IMR-90 (cell line): ENCODE data around the gene SRPK3. TPM values are rescaled to one million over a fixed set of nuclear protein-coding genes. Genes with fewer than 3 reads are reported as not detected.

ENCODE experiments used
- ATAC-seq: fragments of 200-7000 bp; cut with Tn5 transposase; 2 replicates; pipeline ENCODE4 v1.9.1; 2020; ENCODE audit warnings: low read depth, mild to moderate bottlenecking, moderate library complexity
- BruUV-seq: library from RNA; stranded (reverse); fragments of 400-500 nt; replicated peaks from 2 replicates; lab custom pipeline; 2021; lab: Mats Ljungman, UMichigan
- CTCF ChIA-PET: fragments of 300-600 bp; formaldehyde crosslinking; extraction: SDS; loops from one replicate; lab custom pipeline; 2021; ENCODE audit warnings: antibody characterized with exemption; lab: Yijun Ruan, JAX
- POLR2A ChIA-PET: fragments of 300-600 bp; sonication (Branson Sonifier 250); formaldehyde crosslinking; loops from one replicate; lab custom pipeline; 2022; ENCODE audit warnings: antibody characterized with exemption; ENCODE audit not compliant: unreplicated experiment; lab: Charles Lee
- DNase-seq: peaks from one replicate; pipeline ENCODE4 v3.0.0; 2013
- H2AFZ ChIP-seq: replicated peaks from 2 replicates; pipeline ENCODE3; 2013; ENCODE audit warnings: low read length, mild to moderate bottlenecking; ENCODE audit not compliant: poor library complexity
- H2AK5ac ChIP-seq: 2 replicates; pipeline ENCODE4 v1.6.1; 2013; ENCODE audit warnings: low read depth, low read length, inconsistent platforms
- H2AK9ac ChIP-seq: replicated peaks from 2 replicates; pipeline ENCODE3; 2013; ENCODE audit warnings: mild to moderate bottlenecking, low read depth, low read length, moderate library complexity; ENCODE audit not compliant: poor library complexity
- H2BK120ac ChIP-seq: 2 replicates; pipeline ENCODE4 v1.6.1; 2013; ENCODE audit warnings: low read depth, low read length, inconsistent platforms
- H2BK15ac ChIP-seq: 3 replicates; pipeline ENCODE4 v1.6.1; 2013; ENCODE audit warnings: low read depth, low read length, inconsistent platforms
- H2BK20ac ChIP-seq: 2 replicates; pipeline ENCODE4 v1.6.1; 2013; ENCODE audit warnings: low read depth, mild to moderate bottlenecking, inconsistent platforms, low read length, moderate library complexity
- H2BK5ac ChIP-seq: 2 replicates; pipeline ENCODE4 v1.6.1; 2013; ENCODE audit warnings: mild to moderate bottlenecking, low read depth, low read length, inconsistent platforms; ENCODE audit not compliant: poor library complexity, severe bottlenecking
- H3K14ac ChIP-seq: replicated peaks from 2 replicates; pipeline ENCODE4 v1.6.1; 2013; ENCODE audit warnings: low read depth, low read length, inconsistent platforms
- H3K18ac ChIP-seq: 2 replicates; pipeline ENCODE4 v1.6.1; 2013; ENCODE audit warnings: low read depth, low read length, control low read depth
- H3K23ac ChIP-seq: 2 replicates; pipeline ENCODE4 v1.6.1; 2013; ENCODE audit warnings: low read depth, low read length, inconsistent platforms
- H3K27ac ChIP-seq: 2 replicates; pipeline ENCODE4 v1.5.1; 2013; ENCODE audit warnings: mild to moderate bottlenecking, control low read depth, low read length; ENCODE audit not compliant: insufficient read depth
- H3K27me3 ChIP-seq: 2 replicates; pipeline ENCODE4 v1.6.1; 2013; ENCODE audit warnings: low read length; ENCODE audit not compliant: control insufficient read depth, insufficient read depth
- H3K36me3 ChIP-seq: 2 replicates; pipeline ENCODE4 v1.6.1; 2013; ENCODE audit warnings: low read length, mixed read lengths; ENCODE audit not compliant: control insufficient read depth, insufficient read depth
- H3K4ac ChIP-seq: 2 replicates; pipeline ENCODE4 v1.6.1; 2013; ENCODE audit warnings: low read depth, low read length, inconsistent platforms
- H3K4me1 ChIP-seq: 2 replicates; pipeline ENCODE4 v1.6.1; 2013; ENCODE audit warnings: low read length, mixed read lengths; ENCODE audit not compliant: control insufficient read depth, insufficient read depth
- H3K4me2 ChIP-seq: 2 replicates; pipeline ENCODE4 v1.6.1; 2013; ENCODE audit warnings: low read depth, mild to moderate bottlenecking, control low read depth, low read length, moderate library complexity
- H3K4me3 ChIP-seq: 2 replicates; pipeline ENCODE4 v1.5.1; 2013; ENCODE audit warnings: low read depth, mild to moderate bottlenecking, control low read depth, low read length, moderate library complexity; ENCODE audit not compliant: insufficient read depth
- H3K56ac ChIP-seq: 2 replicates; pipeline ENCODE4 v1.6.1; 2013; ENCODE audit warnings: low read length, inconsistent platforms; ENCODE audit not compliant: insufficient read depth; ENCODE audit errors: extremely low read depth
- H3K79me1 ChIP-seq, 2 experiments: 2 replicates each; pipeline ENCODE4 v1.6.1; 2013; ENCODE audit warnings: low read length in 2 of 2, inconsistent platforms in 1 of 2, low read depth in 1 of 2
- H3K9ac ChIP-seq: 2 replicates; pipeline ENCODE4 v1.6.1; 2013; ENCODE audit warnings: low read depth, low read length, control low read depth
- H3K9me1 ChIP-seq: 2 replicates; pipeline ENCODE4 v1.6.1; 2013; ENCODE audit warnings: low read length, inconsistent platforms; ENCODE audit not compliant: insufficient read depth
- H3K9me3 ChIP-seq: 2 replicates; pipeline ENCODE4 v1.6.1; 2013; ENCODE audit warnings: low read length; ENCODE audit not compliant: control insufficient read depth, insufficient read depth
- H4K20me1 ChIP-seq: 2 replicates; pipeline ENCODE4 v1.6.1; 2013; ENCODE audit warnings: low read length, inconsistent platforms; ENCODE audit not compliant: insufficient read depth
- H4K5ac ChIP-seq: 2 replicates; pipeline ENCODE4 v1.6.1; 2013; ENCODE audit warnings: mild to moderate bottlenecking, low read depth, low read length, control low read depth
- H4K8ac ChIP-seq, 2 experiments: 2 replicates each; pipeline ENCODE4 v1.6.1; 2013; ENCODE audit warnings: low read depth in 2 of 2, low read length in 2 of 2, control low read depth in 1 of 2, inconsistent platforms in 1 of 2
- H4K91ac ChIP-seq: 2 replicates; pipeline ENCODE4 v1.6.1; 2013; ENCODE audit warnings: low read depth, low read length, inconsistent platforms; ENCODE audit not compliant: insufficient read depth
- BHLHE40 ChIP-seq: fragments of 150-350 bp; IDR thresholded peaks from 2 replicates; pipeline ENCODE4 v1.6.1; 2016; ENCODE audit warnings: mild to moderate bottlenecking, low read depth, low read length
- CEBPB ChIP-seq: IDR thresholded peaks from 2 replicates; pipeline ENCODE4 v1.6.1; 2012; ENCODE audit warnings: low read depth, low read length, improper control_type of control experiment
- CHD1 ChIP-seq: IDR thresholded peaks from 2 replicates; pipeline ENCODE4 v1.6.1; 2012; ENCODE audit warnings: low read depth, low read length, improper control_type of control experiment
- FOS ChIP-seq: fragments of 150-350 bp; IDR thresholded peaks from 2 replicates; pipeline ENCODE4 v1.6.1; 2016; ENCODE audit warnings: low read depth, low read length
- MAFK ChIP-seq: IDR thresholded peaks from 2 replicates; pipeline ENCODE4 v1.6.1; 2012; ENCODE audit warnings: low read depth, low read length, improper control_type of control experiment
- MAZ ChIP-seq: IDR thresholded peaks from 2 replicates; pipeline ENCODE4 v1.6.1; 2012; ENCODE audit warnings: low read depth, mild to moderate bottlenecking, low read length, improper control_type of control experiment, moderate library complexity, borderline replicate concordance
- MXI1 ChIP-seq: IDR thresholded peaks from 2 replicates; pipeline ENCODE4 v1.6.1; 2012; ENCODE audit warnings: low read depth, mild to moderate bottlenecking, low read length, moderate library complexity, borderline replicate concordance
- NFE2L2 ChIP-seq: fragments of 150-350 bp; IDR thresholded peaks from 2 replicates; pipeline ENCODE4 v1.6.1; 2016; ENCODE audit warnings: low read depth, mild to moderate bottlenecking, low read length
- POLR2A ChIP-seq: IDR thresholded peaks from 2 replicates; pipeline ENCODE4 v1.6.1; 2012; ENCODE audit warnings: mild to moderate bottlenecking, low read depth, low read length
- RAD21 ChIP-seq: IDR thresholded peaks from 2 replicates; pipeline ENCODE4 v1.6.1; 2012; ENCODE audit warnings: low read length, improper control_type of control experiment
- RCOR1 ChIP-seq: IDR thresholded peaks from 2 replicates; pipeline ENCODE4 v1.6.1; 2012; ENCODE audit warnings: mild to moderate bottlenecking, low read length, improper control_type of control experiment; ENCODE audit not compliant: insufficient replicate concordance
- RFX5 ChIP-seq: IDR thresholded peaks from 2 replicates; pipeline ENCODE4 v1.8.0; 2012; ENCODE audit warnings: low read depth, mild to moderate bottlenecking, low read length, moderate library complexity
- SMC3 ChIP-seq: fragments of 150-350 bp; IDR thresholded peaks from 2 replicates; pipeline ENCODE4 v1.6.1; 2016; ENCODE audit warnings: low read depth, mild to moderate bottlenecking, antibody characterized with exemption, low read length, moderate library complexity
- WGBS, 2 experiments: methylation state at CpG; one replicate each; pipeline versions ENCODE4 v1.1.5 to v1.1.7; 2013; ENCODE audit warnings: missing lambda C conversion rate in 2 of 2; ENCODE audit not compliant: insufficient read length in 1 of 2; ENCODE audit errors: extremely low coverage in 2 of 2; 5-methylcytosine and 5-hydroxymethylcytosine counted together
- dilution Hi-C: fragments of 300-500 bp; cut with HindIII; formaldehyde crosslinking; loops from one replicate; pipeline ENCODE4 v1.14.3; 2018; ENCODE audit warnings: low sequenced_read_pairs; ENCODE audit not compliant: unreplicated experiment
- in situ Hi-C: fragments of 300-500 bp; cut with MboI; formaldehyde crosslinking; loops from 3 replicates; pipeline ENCODE4 v1.14.3; 2019; ENCODE audit warnings: low sequenced_read_pairs, inconsistent platforms, mixed read lengths
- intact Hi-C: fragments of 100-400 bp; cut with micrococcal nuclease; formaldehyde crosslinking; loops from 2 replicates; pipeline ENCODE4 v1.10.0; 2022
- polyA plus RNA-seq, 3 experiments: library from polyadenylated mRNA; depleted of rRNA; stranded (reverse); fragments of >200 nt; gene quantifications; 2 replicates each; pipeline ENCODE4 v1.2.3, GENCODE V29; 2012; ENCODE audit warnings: low replicate concordance in 1 of 3
- total RNA-seq: library from RNA; depleted of rRNA; stranded (reverse); fragments of >200 nt; gene quantifications from 2 replicates; pipeline ENCODE4 v1.2.3, GENCODE V29; 2012
- TF ChIP-seq, protein P1 (sequence below): conservative IDR thresholded peaks from 2 replicates; pipeline ENCODE4 v1.5.1; 2012; ENCODE audit warnings: mild to moderate bottlenecking, low read depth, low read length, improper control_type of control experiment
- TF ChIP-seq, protein P2 (sequence below): fragments of 150-350 bp; IDR thresholded peaks from 2 replicates; pipeline ENCODE4 v1.6.1; 2017; ENCODE audit warnings: mild to moderate bottlenecking, antibody characterized with exemption, low read length, low read depth
- TF ChIP-seq, protein P3 (sequence below): fragments of 150-350 bp; IDR thresholded peaks from 2 replicates; pipeline ENCODE4 v1.6.1; 2016; ENCODE audit warnings: low read depth, mild to moderate bottlenecking, low read length, moderate library complexity, borderline replicate concordance

The SRPK3 gene
- total and polyA plus RNA-seq, 2 of the 4 experiments (the other 2 are of a cell fraction) = 0.36 to 0.70 TPM

DNA sequence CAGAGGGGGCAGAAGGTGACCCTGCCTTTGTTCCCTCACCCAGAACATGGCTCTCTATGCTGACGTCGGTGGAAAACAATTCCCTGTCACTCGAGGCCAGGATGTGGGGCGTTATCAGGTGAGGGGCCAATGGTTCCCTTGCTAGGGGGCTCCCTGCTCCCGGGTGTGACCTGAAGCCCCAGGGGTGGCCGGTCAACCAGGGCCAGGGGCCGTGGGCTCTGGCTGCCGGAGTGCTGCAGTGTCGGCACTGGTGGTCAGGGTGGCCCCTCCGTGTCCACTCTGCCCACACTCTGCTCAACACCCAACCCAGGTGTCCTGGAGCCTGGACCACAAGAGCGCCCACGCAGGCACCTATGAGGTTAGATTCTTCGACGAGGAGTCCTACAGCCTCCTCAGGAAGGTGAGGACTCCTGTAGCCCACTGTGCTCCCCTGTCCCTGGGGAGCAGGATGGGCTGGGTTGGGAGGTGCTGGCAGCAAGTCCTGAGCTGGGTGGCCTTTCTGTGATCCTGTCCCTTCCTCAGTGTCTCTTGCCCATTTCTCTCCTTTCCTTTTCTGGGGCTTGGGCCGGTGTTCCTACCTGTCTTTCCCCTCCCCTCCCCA lies 16.7 kb downstream of the SRPK3 start:
- Histone ChIP-seq H3K56ac (no peak overlapping the region), H2AK9ac (peak overlapping the region; percentile 28), H2BK120ac (no peak overlapping the region), H3K36me3 (peaks cover 18% of the 10 kb centered on the region), H3K9ac (no peak overlapping the region), H4K20me1 (no peaks in the 10 kb centered on the region), H3K27ac (no peak overlapping the region), H3K4me3 (no peak overlapping the region), H2AFZ (no peak overlapping the region), H3K4me1 (peaks cover 4% of the 10 kb centered on the region; the same call in 1 of the 2 replicates), H2BK15ac (no peak overlapping the region), H3K14ac (no peak overlapping the region), H3K4me2 (no peak overlapping the region), H4K91ac (no peak overlapping the region), H3K23ac (no peak overlapping the region), H3K18ac (no peak overlapping the region), H3K4ac (no peak overlapping the region), H2BK20ac (no peak overlapping the region), H4K5ac (no peak overlapping the region), H3K79me1 (peaks cover 4 to 25% of the 10 kb centered on the region in 2 experiments; a peak in 3 of 4 replicates), H3K9me3 (peaks cover 2% of the 10 kb centered on the region; the same call in 1 of the 2 replicates), H4K8ac (no peak overlapping the region), H2AK5ac (no peak overlapping the region), H2BK5ac (no peak overlapping the region), H3K27me3 (no peaks in the 10 kb centered on the region), H3K9me1 (peaks cover 6% of the 10 kb centered on the region; the same call in 1 of the 2 replicates)
- ATAC-seq = no peak
- ChIA-PET CTCF (no interaction called here), POLR2A (no interaction called here)
- intact Hi-C loops = no loop called here
- dilution Hi-C loops = no loop called here
- no peak for DNase-seq
- in situ Hi-C loops = loop anchor here (5.0 kb wide), 1 partner anchor 120 kb away; no protein-coding TSS in a partner anchor
- TF ChIP-seq MXI1 (no peak), BHLHE40 (no peak), MAFK (no peak), POLR2A (no peak), SMC3 (no peak), FOS (no peak), RCOR1 (no peak), CEBPB (no peak), CHD1 (no peak), NFE2L2 (no peak), MAZ (no peak), RAD21 (no peak), RFX5 (no peak)
- TF ChIP-seq, protein P1, sequence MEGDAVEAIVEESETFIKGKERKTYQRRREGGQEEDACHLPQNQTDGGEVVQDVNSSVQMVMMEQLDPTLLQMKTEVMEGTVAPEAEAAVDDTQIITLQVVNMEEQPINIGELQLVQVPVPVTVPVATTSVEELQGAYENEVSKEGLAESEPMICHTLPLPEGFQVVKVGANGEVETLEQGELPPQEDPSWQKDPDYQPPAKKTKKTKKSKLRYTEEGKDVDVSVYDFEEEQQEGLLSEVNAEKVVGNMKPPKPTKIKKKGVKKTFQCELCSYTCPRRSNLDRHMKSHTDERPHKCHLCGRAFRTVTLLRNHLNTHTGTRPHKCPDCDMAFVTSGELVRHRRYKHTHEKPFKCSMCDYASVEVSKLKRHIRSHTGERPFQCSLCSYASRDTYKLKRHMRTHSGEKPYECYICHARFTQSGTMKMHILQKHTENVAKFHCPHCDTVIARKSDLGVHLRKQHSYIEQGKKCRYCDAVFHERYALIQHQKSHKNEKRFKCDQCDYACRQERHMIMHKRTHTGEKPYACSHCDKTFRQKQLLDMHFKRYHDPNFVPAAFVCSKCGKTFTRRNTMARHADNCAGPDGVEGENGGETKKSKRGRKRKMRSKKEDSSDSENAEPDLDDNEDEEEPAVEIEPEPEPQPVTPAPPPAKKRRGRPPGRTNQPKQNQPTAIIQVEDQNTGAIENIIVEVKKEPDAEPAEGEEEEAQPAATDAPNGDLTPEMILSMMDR = no peak
- TF ChIP-seq, protein P2, sequence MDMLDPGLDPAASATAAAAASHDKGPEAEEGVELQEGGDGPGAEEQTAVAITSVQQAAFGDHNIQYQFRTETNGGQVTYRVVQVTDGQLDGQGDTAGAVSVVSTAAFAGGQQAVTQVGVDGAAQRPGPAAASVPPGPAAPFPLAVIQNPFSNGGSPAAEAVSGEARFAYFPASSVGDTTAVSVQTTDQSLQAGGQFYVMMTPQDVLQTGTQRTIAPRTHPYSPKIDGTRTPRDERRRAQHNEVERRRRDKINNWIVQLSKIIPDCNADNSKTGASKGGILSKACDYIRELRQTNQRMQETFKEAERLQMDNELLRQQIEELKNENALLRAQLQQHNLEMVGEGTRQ = no peak
- TF ChIP-seq, protein P3, sequence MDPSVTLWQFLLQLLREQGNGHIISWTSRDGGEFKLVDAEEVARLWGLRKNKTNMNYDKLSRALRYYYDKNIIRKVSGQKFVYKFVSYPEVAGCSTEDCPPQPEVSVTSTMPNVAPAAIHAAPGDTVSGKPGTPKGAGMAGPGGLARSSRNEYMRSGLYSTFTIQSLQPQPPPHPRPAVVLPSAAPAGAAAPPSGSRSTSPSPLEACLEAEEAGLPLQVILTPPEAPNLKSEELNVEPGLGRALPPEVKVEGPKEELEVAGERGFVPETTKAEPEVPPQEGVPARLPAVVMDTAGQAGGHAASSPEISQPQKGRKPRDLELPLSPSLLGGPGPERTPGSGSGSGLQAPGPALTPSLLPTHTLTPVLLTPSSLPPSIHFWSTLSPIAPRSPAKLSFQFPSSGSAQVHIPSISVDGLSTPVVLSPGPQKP = no peak
- WGBS, 2 experiments = 94% methylated on average over 5 of the region's 15 CpGs; no CpG with 5 or more reads in 1 of the 2 experiments
- BruUV-seq = no TSS peak
